GM21526 (cell line): ENCODE data around the gene IFFO2.
A peak's percentile ranks its signal among the peaks of the same experiment; 100 is the strongest.

Source experiments
- ATAC-seq: cut with Tn5 transposase; IDR thresholded peaks from one replicate; pipeline ENCODE4 v1.9.1; 2021; ENCODE audit warnings: moderate library complexity; ENCODE audit not compliant: unreplicated experiment, low FRiP score

The IFFO2 gene

GRCh38 chr1:18972991-18973390 lies 16.5 kb upstream of the IFFO2 start:
- ATAC-seq = no peak

GRCh38 chr1:18972531-18972930 lies 16.1 kb upstream of the IFFO2 start:
- ATAC-seq = no peak

GRCh38 chr1:18970762-18971161 lies 14.3 kb upstream of the IFFO2 start:
- no peak for ATAC-seq

- ATAC-seq = no peak
Measured at GRCh38 chr1:18970358-18970757, 13.9 kb upstream of the IFFO2 start.

- no peak for ATAC-seq
Measured at GRCh38 chr1:18967066-18967690, 10.7 kb upstream of the IFFO2 start.

GRCh38 chr1:18965206-18966173 lies 9.0 kb upstream of the IFFO2 start:
- ATAC-seq = no peak

- ATAC-seq = no peak
Measured at GRCh38 chr1:18963968-18964367, 7.5 kb upstream of the IFFO2 start.

- ATAC-seq = no peak
Measured at GRCh38 chr1:18962855-18963737, 6.6 kb upstream of the IFFO2 start.

- no peak for ATAC-seq
Measured at GRCh38 chr1:18962121-18962721, 5.7 kb upstream of the IFFO2 start.

GRCh38 chr1:18960821-18961220 lies 4.3 kb upstream of the IFFO2 start:
- no peak for ATAC-seq

- no peak for ATAC-seq
Measured at GRCh38 chr1:18960409-18960808, 3.9 kb upstream of the IFFO2 start.

- ATAC-seq = no peak
Measured at GRCh38 chr1:18959591-18959990, 3.1 kb upstream of the IFFO2 start.

- ATAC-seq = no peak
Measured at GRCh38 chr1:18957532-18958300, 1.2 kb upstream of the IFFO2 start.

- ATAC-seq = no peak
Measured at GRCh38 chr1:18957136-18957521, 653 bp upstream of the IFFO2 start.

- ATAC-seq = peak; percentile 7
Measured at GRCh38 chr1:18955441-18956192, 859 bp downstream of the IFFO2 start.

- ATAC-seq = no peak
Measured at GRCh38 chr1:18955131-18955440, 1.4 kb downstream of the IFFO2 start.

GRCh38 chr1:18954270-18955071 lies 2.0 kb downstream of the IFFO2 start:
- ATAC-seq = no peak

GRCh38 chr1:18953731-18954231 lies 2.7 kb downstream of the IFFO2 start:
- ATAC-seq = no peak
